GM18868 (cell line): ENCODE results near the gene OLFML2A.

Source experiments
- ATAC-seq: cut with Tn5 transposase; IDR thresholded peaks from one replicate; pipeline ENCODE4 v1.9.1; 2021; ENCODE audit warnings: mild to moderate bottlenecking, moderate library complexity; ENCODE audit not compliant: unreplicated experiment

The OLFML2A gene

GRCh38 chr9:124794902-124795491 lies 18.1 kb downstream of the OLFML2A start:
- no peak for ATAC-seq

DNA sequence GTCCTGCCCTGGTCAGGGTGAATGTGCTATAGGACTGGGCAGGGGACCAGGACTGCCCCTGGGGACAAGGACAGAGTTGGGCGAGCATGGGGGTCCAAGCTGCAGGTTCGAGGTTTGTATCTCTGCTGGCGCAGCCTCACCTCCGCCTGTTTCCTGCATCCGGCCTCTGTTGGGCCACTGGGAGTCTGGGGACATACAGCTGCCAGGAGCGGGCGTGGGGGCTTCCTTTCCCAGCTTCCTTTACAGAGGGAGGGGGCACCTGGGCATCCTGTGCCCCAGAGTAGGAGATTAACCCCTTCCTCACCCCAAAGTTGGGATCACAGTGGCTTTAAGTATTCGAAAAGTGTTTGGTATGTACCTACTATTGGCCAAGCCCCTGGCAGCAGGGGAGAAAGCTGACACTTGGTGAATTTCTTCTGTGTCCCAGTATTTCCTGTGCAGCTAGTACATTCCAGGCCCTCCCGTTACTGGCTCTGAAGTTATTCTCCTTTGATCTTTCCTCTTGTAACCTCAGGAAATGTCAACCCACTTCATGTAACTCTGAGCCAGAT lies 19.0 kb downstream of the OLFML2A start:
- ATAC-seq = no peak

- no peak for ATAC-seq
These were observed 20.6 kb downstream of the OLFML2A start for GRCh38 chr9:124797343-124798103.

GRCh38 chr9:124799274-124800006 lies 22.5 kb downstream of the OLFML2A start:
- no peak for ATAC-seq

DNA sequence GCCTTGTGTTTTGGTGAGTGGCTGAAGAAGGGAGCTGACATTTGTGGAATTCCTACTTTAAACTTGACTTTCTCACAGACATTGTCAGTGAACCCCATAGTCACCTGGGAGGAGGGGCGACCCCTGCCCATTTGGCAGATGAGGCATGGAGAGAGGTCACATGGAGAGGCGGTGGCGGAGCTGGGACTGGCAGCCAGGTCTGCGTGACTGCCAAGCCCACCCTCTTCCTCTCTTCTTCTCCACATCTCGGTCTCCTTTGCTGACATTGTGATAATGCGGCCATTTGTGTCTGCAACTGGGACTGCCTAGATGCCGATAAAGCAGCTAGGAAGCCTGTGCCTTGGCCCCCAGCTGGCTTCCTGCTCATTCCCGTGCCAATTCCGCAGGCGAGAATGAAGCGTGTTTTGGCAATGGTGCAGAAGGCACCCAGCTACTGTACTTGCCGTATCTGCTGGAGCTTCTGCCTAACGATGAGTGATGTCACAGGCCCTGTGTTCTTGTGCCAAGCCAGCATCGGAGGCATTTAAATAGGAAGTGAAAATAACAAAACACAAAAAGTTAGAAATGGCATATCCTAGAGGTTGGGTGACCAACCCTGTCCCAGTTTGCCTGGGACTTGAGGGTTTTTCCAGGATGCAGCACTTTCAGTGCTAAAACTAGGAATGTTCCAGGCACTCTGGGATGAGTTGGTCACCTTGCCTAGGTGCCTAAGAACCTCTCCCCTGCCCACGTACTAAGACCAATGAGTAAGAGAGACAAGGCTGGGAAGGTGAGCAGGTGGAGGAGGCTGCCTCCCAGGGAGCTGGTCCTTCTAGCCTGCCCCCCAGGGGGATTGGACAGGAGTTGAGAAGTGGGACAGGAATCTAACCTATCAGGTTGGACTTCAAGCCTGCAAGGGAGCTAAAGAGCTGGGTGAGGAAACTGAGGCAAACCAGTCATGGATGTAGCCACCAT lies 23.6 kb downstream of the OLFML2A start:
- peak; percentile 90 for ATAC-seq

- no peak for ATAC-seq
These were observed 24.4 kb downstream of the OLFML2A start for GRCh38 chr9:124801356-124801755.

DNA sequence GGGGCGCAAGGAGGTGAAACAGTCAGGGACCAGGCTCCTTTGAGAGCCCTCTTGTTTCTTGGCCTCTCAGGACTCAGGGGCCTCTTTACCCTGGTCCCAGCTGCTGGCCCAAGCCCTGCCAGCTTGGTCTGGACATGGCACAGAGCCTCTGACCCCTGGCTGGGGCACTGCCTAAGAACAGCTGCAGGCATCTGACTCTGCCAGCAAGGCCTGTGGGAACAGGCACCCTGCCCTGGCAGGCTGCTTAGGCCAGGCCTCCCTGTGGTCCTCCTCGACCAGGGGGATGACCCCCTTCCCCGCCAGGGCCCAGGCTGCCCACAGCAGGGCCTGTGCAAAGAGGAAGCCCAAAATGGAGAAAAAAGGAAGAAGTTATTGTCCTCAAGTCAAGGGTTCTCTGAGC lies 25.5 kb downstream of the OLFML2A start:
- no peak for ATAC-seq

DNA sequence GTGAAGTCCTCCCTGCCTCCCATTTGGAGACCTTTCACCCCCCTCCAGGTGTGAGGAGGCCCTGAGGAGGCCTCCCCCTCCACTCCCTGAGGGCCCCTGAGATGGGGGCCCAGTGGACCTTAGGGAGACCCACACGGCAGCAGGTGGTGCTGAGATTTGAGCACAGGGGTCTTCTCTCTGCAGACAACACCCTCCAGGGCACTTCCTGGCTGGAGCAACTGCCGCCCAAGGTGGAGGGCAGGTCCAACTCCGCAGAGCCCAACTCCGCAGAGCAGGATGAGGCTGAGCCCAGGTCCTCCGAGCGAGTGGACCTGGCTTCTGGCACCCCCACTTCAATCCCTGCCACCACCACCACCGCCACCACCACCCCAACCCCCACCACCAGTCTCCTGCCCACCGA lies 27.0 kb downstream of the OLFML2A start:
- ATAC-seq = no peak

- no peak for ATAC-seq
These were observed 28.3 kb downstream of the OLFML2A start for GRCh38 chr9:124805186-124805585.

DNA sequence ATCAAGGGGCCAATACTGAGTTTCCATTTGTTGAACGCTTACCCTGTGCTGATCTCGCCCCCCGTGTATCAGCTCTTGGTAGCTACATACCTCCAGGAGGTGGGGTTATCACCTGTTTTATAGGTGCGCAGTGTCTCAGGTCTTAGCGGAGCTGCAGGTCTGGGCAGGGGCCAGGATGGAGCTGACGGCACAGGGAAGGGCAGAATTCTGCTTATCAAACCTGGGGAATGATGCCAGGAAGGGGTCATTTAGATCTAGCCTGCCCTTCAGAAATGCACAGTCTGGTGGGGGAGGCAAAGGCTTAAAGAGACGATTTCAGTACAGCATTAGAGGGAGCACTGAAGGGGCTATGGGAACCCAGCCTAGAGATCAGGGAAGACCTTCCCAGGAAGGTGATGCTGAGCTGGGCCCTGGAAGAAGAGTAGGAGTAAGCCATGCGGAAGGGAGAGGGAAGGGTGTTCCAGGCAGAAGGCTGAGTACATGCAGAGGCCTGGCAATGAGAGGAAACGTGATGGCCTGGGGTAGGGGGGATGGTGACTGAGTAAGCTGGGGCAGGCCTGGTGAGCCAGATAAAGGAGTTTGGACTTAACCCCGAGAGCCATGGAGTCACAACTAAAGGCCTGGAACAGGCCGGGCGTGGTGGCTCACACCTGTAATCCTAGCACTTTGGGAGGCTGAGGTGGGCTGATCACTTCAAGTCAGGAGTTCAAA lies 31.5 kb downstream of the OLFML2A start:
- no peak for ATAC-seq

- no peak for ATAC-seq
These were observed 32.3 kb downstream of the OLFML2A start for GRCh38 chr9:124809211-124809610.

DNA sequence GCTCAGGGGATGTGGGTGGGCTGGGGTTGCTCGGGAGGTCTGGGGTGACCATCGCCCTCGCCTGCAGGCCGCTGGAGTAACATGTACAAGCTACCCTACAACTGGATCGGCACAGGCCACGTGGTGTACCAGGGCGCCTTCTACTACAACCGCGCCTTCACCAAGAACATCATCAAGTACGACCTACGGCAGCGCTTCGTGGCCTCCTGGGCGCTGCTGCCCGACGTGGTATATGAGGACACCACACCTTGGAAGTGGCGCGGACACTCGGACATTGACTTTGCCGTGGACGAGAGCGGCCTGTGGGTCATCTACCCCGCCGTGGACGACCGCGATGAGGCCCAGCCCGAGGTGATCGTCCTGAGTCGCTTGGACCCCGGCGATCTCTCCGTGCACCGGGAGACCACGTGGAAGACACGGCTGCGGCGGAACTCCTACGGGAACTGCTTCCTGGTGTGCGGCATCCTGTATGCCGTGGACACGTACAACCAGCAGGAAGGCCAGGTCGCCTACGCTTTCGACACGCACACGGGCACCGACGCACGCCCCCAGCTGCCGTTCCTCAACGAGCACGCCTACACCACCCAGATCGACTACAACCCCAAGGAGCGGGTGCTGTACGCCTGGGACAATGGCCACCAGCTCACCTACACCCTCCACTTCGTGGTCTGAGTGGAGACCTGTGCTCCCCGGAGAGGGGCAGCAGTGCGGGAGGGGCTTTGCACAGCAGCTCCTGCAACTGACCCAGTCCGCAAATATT lies 33.0 kb downstream of the OLFML2A start:
- no peak for ATAC-seq

GRCh38 chr9:124810663-124811355 lies 33.9 kb downstream of the OLFML2A start:
- ATAC-seq = no peak

DNA sequence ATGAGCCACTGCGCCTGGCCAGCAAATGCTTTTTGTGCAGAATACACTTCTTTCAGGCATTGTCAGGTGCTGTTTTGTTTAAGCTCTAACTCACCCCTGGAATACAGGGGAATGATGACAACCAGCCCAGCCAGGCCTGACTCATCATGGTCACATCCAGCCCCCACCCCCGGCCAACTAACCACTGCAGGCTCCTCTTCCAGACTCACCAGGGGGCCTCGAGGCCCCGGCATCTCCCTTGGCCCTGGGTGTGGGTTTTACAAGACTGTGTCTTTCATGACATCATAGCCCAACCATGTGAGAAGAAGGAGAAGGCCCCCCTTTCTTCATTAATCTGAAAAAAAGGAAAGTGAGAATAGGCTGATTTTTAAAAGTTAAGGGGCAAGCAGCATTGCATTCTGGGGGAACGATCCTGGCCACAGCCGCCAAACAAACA lies 35.5 kb downstream of the OLFML2A start:
- no peak for ATAC-seq

DNA sequence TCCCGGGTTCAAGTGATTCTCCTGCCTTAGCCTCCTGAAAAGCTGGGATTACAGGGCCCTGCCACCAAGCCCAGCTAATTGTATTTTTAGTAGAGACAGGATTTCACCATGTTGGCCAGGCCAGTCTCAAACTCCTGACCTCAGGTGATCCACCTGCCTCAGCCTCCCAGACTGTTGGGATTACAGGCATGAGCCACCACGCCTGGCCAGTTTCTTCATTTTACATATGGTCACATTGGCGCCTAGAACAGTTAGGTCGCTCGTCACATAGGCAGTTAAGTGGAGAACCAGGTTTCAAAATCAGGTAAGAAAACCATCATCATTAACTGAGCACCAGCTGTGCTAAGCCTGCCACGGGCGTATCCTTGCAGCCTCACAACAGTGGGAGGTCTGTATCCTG lies 36.1 kb downstream of the OLFML2A start:
- ATAC-seq = no peak

DNA sequence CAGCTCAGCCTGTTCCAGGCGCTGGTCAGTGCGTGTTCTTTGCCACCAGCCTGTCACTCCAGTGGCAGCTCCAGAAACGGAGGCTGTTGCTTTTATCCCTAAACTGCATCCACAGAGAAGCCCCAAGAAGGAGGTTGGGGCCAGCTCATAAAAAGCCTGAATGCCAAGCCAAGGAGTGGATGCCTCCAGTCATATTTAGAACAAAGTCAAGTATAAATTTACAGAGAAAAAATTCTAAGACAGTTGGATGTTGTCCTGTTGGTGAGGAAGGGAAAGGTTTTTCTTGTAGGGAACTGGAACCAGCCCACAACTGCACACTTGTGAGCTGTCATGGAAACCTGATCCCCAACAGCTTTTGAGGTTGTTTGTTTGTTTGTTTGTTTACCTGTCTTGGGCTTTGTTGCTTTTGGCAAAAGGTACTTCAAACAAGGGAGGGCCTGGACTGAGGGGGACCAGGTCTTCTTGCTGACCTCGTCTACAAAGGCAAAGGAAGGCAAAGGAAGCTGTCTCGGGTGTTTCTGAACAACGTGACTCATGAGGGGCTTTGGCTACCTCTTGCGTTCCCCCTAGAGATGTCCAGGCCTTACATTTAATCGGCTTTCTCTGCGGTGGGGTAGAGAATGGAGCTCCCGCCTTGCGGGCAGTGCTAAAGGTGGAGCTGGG lies 36.7 kb downstream of the OLFML2A start:
- no peak for ATAC-seq

GRCh38 chr9:124814164-124814535 lies 37.2 kb downstream of the OLFML2A start:
- no peak for ATAC-seq

GRCh38 chr9:124815601-124816000 lies 38.7 kb downstream of the OLFML2A start:
- ATAC-seq = no peak
